ENCODE data around the gene CYTH3. TPM values are rescaled to one million over a fixed set of nuclear protein-coding genes. Genes with fewer than 3 reads are reported as not detected.
"Not testable (repeated sequence)": the region's sequence is repeated elsewhere in the genome, so short reads cannot be mapped to it uniquely, and the experiment has no call there.

CYTH3 gene
- polyA plus RNA-seq, 4 donors = 32.9 to 47.1 (median 38.6) TPM

DNA sequence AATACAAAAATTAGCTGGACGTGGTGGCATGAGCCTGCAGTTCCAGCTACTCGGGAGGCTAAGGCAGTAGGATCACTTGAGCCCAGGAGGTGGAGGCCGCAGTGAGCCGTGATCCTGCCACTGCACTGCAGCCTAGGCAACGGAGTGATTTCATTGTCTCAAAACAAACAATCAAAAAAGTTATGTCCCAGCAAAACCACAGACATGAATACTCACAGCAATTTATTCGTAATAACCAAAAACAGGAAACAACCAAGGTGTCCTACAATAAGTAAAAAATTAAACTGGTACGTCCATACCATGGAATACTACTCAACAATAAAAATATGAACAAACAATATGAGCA, 11.6 kb upstream of the CYTH3 start:
- no peak for DNase-seq (ENCODE audit: low read depth in 4 of 4, low spot score in 3 of 4)

DNA sequence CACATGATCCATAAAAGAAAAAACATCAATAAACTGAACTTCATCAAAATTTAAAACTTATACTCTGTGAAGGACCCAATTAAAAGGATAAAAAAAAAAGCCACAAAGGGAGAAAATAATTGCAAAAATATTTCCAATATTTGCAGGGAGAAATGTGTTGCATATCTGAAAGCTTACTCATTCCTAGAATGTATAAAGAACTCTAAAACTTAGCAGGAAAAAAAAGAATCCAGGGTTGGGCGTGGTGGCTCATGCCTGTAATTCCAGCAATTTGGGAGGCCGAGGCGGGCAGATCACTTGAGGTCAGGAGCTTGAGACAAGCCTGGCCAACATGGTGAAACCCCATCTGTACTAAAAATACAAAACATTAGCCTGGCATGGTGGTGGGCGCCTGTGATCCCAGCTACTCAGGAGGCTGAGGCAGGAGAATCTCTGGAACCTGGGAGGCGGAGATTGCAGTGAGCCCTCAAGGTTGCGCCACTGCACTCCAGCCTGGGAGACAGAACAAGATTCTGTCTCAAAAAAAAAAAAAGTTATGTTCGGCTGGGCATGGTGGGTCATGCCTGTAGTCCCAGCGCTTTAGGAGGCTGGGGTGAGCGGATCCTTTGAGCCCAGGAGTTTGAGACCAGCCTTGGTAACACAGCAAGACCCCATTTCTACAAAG, 11.1 kb upstream of the CYTH3 start:
- not testable (repeated sequence) for DNase-seq (ENCODE audit: low read depth in 4 of 4, low spot score in 3 of 4)

DNA sequence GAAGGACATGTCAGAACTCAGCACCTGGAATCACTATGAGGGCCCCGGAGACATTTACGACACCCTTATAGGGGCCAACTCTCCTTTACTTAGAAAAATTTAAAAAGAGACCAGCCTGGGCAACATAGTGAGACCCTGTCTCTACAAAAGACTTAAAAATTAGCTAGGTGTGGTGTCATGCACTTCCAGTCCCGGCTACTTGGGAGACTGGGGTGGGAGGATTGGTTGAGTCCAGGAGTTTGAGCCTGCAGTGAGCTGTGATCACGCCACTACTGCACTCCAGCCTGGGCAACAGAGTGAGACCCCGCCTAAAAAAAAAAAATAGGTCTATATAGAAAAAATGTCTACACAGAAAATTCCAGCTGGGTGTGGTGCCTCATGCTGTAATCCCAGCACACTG, 7.5 kb upstream of the CYTH3 start:
- DNase-seq (ENCODE audit: low read depth in 4 of 4, low spot score in 3 of 4) = no peak

DNA sequence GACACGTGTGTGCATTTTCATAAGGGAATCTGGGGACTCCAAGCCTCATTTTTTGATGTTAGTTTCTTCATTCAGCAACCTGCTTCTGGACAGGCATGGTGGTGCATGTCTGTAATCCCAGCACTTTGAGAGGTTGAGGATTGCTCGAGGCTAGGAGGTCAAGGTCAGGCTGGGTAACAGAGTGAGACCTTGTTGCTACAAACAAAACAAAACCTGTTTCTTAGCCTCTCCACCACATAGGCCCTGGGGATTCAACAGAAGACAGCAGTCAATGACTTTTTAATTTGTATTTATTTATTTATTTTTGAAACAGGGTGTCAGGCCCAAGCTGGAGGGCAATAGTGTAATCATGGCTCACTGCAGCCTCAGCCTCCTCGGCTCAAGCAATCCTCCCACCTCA, 6.9 kb upstream of the CYTH3 start:
- DNase-seq (ENCODE audit: low read depth in 4 of 4, low spot score in 3 of 4) = no peak

DNA sequence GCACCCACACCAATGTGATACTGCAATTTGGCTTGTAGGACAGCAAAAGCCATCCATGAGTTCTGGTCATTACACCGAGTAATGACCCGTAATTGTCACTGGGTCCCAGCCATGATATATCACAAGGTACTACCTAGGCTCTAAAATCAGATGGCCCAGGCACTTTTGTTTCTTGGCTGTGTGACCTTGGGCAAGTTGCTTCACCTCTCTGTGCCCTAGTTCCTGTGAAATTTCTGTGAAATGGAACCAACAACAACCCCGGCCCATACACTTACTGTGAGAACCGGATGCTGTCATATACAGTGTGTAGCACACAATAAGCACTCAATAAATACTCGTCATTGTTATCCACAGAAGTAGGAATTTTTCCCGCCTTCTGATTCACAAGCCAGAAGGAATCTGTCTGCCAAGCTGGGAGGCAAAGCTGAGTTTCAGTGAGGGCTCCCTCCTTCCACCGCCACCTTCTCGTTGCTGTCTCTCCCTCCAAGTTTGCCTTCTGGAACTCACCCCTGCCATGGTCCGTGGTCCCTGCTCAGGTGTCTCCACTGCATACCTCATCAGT, 6.4 kb upstream of the CYTH3 start:
- DNase-seq (ENCODE audit: low read depth in 4 of 4, low spot score in 3 of 4) = no peak

DNA sequence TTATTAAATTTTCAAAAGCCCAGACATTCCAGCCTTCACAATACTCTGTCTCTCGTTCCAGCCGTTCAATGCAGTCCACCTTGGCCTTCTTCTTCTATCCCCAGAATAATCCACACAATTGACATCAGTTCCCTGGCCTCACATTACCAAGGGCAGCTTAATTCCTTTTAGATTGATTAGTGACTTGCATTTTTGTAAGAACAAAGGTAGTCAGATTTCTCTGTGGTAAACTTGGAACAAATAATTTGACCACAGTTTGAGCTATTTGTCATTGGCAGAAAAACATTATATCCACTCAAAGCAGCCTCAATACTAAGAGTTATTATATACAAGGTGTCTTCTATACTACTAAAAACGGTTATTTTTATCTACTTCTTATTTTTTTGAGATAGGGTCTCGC, 5.1 kb upstream of the CYTH3 start:
- no peak for DNase-seq (ENCODE audit: low read depth in 4 of 4, low spot score in 3 of 4)

DNA sequence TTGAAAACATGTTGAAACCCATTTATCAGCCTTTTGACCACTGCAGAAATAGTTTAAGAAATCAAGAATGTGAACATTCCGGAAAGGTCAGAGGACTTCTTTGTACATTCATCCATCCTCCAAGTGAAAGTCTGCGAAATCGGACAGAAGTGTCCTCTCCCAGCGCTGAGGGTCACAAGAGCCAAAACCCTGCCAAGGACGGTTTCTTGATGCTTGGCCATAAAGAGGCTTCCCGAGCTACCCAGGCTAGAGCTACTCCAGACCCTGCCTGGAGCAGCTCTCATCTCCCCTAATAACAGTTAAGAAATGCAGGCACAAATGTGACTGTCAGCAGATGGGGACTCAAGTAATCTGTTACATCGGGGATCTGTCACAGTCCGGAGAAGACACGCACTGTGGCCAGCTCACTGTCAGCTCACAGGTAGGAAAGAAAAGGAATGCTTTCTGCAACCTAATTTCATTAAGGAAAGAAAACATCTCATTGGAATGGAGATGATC, 4.5 kb upstream of the CYTH3 start:
- DNase-seq (ENCODE audit: low read depth in 4 of 4, low spot score in 3 of 4) = no peak

DNA sequence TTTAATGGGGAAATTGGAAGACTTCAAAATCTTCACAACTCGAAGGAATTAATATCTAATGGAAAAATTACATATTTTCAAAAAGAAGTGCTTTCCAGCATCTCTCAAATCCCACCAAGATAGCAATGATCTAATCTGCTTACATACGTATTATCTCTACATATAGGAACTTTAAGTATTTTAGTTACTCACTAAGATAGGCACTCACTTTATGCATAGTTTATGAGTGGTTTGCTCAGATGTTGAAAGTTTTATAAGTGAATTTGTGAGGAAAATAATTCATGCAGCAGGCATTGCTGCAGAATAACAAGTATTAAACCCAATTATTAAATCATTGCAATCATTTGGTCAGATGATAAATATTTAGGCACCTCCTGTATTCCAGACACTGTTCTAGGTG, 2.3 kb upstream of the CYTH3 start:
- DNase-seq (ENCODE audit: low read depth in 4 of 4, low spot score in 3 of 4) = no peak

DNA sequence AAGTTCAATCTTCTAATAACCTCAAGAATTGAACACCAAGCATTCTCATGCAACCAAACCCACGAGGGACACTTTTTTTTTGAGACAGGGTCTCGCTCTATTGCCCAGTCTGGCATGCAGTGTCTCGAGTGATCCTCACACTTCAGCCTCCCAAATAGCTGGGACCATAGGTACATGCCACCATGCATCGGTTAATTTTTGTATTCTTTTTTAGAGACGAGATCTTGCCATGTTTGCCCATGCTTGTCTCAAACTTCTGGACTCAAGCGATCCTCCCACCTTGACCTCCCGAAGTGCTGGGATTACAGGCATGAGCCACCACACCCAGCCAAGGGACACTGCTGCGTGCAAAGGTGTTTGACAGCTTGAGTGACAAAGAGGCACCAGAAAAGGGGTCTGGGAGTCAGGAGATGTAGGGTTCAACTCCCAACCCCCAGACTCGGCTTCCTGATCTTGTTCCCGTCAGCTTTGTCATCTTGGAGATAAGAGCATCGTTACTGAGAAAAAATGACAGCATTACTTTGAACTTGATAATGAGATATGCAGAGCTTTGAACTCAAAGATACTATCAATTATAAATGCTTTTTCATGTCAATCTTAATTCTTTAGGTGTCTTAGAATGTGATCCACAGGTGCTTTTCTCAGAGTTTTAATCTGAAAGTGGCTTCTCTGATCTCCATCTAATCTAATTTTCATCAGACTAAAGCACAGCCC, 1.6 kb upstream of the CYTH3 start:
- no peak for DNase-seq (ENCODE audit: low read depth in 4 of 4, low spot score in 3 of 4)

DNA sequence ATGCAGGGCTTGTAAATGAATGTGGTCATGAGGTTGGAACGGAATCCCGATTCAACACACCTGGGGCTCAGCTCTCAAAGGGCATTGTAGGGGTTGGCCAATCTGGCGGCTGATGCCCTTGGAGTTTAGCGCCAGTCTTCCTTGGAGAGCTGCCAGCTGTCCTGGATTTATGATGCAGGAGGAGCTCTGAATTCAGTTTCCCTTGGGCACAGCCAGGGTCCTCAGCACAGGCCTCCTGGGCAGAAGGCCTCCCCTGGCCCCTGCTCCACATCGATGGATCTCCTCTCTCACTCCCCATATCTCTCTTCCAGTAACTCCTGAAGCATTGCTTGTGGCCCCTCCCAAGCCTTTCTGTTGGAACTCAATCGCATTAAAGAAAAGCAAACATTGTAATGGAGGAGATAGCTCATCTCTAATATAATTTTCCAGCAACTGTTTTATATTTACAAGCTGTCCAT, 985 bp upstream of the CYTH3 start:
- DNase-seq (ENCODE audit: low read depth in 4 of 4, low spot score in 3 of 4) = no peak

DNA sequence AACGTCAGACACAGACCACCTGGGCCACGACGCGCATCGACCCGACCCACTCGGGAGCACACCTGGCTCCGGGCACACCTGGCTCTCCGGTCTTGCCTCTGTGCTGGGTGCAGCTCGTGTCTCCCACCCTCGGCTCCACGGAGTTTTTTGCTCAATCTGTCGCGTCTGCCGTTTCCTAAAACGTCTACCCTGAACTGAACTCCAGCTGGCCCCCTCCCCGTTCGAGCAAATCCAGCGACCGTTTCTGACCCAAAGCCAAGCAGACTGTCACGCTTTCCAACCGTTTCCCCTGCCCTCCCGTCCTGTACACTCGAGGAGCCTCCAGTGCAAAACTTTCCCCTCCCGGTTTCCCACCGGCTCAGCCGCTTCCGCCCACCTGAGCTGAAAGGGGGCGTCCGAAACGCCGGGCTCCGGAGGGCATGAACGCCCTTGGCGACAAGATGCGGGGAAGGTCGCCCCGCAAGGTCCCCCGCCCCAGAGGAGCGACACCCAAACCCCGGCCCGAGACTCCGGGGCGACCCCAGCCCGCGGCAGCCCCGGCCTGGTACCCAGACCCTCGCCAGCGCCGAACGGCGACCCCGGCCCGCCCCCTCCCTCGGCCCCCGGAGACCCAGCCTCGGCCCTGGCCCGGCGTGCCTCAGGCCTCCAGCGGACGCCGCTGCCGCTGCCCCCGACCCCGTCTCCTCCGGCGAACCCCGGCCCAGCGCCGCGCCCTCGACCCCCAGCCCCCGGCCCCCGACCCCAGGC, 557 bp downstream of the CYTH3 start:
- no peak for DNase-seq (ENCODE audit: low read depth in 4 of 4, low spot score in 3 of 4)

DNA sequence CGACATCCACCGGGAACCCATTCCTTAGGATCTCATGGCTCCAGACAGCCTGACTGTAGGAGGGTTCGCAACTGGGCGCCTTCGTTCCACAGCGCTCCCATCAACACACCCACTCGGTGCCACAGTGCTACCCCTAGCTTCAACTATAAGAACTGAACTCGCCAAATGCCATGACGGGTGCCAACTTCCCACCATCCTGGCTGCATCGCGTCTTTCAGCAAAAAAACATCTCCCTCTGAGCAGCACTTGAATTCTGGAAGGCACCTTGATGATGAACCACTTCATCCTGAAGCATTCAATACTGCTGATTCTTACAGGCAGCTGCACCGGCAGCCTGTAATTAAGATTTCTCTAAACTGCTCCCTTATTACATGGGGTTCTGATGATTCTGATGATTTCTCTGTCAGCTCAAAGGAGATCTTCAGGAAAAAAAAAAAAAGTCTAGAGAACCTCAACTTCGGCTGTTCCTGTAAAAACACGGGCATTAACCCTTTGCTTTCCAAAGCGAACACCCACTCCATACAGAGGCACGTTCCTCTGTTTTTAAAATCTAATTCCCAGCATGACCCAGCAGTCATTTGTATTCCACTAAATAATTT, 1.3 kb downstream of the CYTH3 start:
- no peak for DNase-seq (ENCODE audit: low read depth in 4 of 4, low spot score in 3 of 4)

DNA sequence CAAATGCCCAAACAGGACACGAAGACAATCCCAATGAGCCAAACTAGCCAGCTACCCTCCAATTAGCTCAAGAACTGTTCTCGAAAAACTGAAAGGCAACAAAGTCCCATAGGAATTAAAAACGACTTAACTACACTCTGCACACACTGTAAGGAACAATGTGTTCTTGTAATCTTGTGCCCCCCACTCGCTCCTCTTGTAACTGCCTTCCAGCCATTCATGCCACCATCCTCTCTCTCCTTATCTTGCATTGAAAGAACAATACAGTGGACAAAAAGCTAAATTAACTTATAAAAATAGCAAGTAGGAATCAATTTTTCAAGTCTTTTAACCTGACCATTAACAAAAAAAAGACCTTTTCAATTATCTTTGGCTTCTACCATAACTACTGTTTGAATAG, 2.9 kb downstream of the CYTH3 start:
- no peak for DNase-seq (ENCODE audit: low read depth in 4 of 4, low spot score in 3 of 4)

DNA sequence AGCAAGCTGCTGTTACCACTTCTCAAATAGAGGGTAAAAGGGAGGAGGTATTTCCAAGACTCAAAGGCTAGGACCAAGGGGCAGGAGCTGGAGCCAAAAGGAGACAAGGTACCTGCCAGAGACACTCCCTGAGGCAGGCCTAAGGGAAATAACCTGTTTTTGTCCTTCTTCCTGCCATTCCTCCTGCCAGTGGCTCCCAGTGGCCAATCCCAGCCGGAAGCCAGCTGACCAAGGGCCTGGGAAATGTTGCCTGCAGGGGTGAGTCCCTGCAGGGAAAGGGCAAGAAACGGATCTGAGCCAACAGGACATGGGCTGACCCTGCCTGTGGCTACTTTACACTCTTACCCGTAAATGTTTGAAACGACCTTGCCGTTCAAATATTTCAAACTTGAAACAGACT, 3.5 kb downstream of the CYTH3 start:
- DNase-seq (ENCODE audit: low read depth in 4 of 4, low spot score in 3 of 4) = no peak

DNA sequence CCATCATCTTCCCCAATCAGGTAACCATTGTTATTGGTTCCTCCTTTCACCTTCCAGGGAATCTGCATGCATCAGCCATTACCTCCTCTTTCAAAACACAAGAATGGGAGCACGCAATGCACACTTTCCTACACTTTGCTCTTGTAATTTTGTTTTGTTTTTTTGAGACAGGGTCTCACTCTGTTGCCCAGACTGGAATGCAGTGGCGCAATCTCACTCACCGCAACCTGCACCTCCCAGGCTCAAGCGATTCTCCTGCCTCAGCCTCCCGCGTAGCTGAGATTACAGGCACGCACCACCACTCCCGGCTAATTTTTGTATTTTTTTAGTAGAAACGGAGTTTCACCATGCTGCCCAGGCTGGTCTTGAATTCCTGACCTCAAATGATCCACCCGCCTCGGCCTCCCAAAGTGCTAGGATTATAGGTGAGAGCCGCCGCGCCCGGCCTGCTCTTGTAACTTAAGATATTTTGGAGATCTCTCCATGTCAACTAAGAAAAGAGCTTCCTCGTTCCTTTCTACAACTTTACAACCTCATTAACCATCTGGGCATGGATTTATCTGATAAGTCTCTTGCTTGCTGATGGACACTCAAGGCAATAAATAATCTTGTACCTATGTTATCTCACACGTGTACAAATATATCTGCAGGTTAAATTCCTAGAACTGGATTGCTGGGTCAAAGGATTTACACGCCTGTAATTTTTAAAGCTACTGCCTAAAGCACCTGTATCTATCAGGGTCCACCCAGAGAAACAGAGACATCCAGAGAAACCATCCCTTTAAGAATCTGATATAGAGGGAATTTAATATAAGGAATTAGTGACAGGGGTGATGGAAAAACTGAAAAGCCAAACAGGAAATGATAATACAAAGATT, 4.2 kb downstream of the CYTH3 start:
- DNase-seq (ENCODE audit: low read depth in 4 of 4, low spot score in 3 of 4) = no peak

DNA sequence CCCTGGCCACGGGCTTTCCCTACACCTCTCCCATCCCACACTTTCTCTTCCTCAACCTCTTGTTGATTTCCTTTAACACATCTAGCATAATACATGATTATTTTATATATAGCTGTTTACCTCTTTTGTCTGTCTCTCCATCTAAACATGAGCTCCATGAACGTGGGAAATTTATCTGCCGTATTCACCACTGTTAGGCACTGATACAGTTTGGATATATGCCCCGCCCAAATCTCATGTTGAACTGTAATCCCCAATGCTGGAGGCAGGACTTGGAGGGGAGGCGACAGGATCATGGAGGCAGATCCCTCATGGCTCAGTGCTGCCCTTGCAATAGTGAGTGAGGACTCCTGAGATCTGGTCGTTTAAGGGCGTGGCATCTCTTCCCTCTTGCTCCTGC, 5.7 kb downstream of the CYTH3 start:
- no peak for DNase-seq (ENCODE audit: low read depth in 4 of 4, low spot score in 3 of 4)

DNA sequence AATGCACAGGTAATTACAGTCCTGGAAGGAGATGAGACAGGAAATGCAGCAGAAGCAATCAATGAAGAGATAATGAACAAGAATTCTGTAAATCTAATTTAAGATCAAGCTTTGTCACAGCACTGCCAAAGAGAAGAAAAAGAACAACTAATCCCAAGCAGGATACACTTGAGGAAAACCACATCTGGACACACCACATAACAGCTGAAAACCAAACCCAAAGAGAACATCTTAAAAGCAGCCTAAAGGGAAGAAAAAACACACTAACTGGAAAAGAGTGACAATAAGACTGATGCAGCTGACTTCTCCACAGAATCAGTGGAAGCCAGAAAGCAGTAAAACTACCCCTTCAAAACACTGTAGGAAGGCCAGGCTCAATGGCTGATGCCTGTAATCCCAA, 10.2 kb downstream of the CYTH3 start:
- DNase-seq (ENCODE audit: low read depth in 4 of 4, low spot score in 3 of 4) = no peak

DNA sequence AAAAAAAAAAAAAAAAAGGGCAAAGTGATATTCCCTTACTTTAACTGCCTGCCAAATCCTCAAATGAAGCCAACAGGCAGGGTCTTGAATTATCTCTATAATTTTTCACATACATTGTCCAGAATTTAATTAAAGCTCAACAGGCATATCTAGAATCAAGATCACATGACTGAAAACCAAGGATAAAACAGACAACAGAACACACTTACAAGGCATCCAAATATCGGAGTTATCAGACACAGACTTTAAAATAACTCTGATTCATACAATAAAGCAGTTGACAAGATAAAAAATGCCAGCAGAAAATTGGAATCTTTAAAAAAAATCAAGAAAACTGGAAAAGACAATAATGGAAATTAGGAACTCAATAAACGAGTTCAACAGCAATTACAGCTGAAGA, 10.7 kb downstream of the CYTH3 start:
- DNase-seq (ENCODE audit: low read depth in 4 of 4, low spot score in 3 of 4) = no peak

DNA sequence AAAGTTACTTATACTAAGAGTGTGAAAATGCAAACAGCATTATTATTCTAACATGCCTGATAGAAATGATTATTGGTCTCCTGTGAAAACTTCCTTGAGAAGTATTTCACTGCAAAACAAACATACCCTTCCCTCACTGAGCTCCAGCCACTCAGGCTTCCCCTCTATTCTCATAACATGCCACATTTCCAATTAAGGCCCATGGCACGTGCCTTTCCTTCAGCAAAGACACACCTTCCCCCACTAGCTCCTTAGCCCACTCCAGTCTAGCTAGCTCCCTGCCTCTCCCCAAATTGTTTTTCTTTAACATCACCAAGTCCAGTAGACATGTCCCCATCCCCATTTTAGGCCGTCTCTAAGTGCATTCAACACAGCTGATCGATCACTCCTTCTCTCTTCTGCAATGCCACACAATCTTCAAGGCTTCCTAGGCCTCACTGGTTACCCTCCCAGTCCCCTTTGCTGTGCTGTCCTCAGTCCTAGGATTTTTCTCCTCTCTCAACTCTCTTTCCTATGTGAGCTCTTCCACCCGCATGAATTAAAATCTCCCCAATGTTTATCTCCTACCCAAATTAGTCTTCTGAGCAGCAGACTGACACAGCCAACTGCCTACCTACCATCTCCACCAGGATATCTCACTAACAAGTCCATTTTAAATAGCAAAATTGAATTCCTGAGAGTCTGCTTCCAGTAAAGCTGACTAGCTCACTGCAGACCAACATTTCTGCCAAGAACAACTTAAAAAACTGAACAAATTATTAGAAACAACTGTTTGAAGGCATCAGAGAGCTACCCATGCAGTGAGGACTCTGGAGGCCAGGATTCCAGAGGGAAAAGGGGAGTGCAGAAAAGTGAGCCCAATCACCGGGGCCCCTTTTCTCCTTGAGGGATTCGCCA, 11.9 kb downstream of the CYTH3 start:
- no peak for DNase-seq (ENCODE audit: low read depth in 4 of 4, low spot score in 3 of 4)

Measured in left renal pelvis (tissue), 4 donors.